HepG2 (cell line): Measurements from ENCODE around the gene ARMH4. TPM values are rescaled to one million over a fixed set of nuclear protein-coding genes. Genes with fewer than 3 reads are reported as not detected.

Experiments
- CCDC6 ChIP-seq: sonication (generic); formaldehyde crosslinking; IDR thresholded peaks from 2 replicates; pipeline ENCODE4 v1.8.1; 2022; ENCODE audit warnings: mild to moderate bottlenecking, missing genetic modification reagents, moderate library complexity
- CREM ChIP-seq, 2 experiments: sonication (generic) in 1 of 2; formaldehyde crosslinking in 1 of 2; IDR thresholded peaks; 2 replicates each; pipeline versions ENCODE4 v1.4.0 to v1.6.1; 2016 to 2020; ENCODE audit warnings: antibody characterized with exemption in 1 of 2, mild to moderate bottlenecking in 1 of 2, missing genetic modification reagents in 1 of 2
- FIP1L1 ChIP-seq: fragments of 200-400 bp; formaldehyde crosslinking; IDR thresholded peaks from 2 replicates; pipeline ENCODE4 v1.6.1; 2018; ENCODE audit warnings: low read depth, mild to moderate bottlenecking, low read length, moderate library complexity, borderline replicate concordance; ENCODE audit not compliant: insufficient read depth
- FOXK2 ChIP-seq: fragments of 450-650 bp; IDR thresholded peaks from 2 replicates; pipeline ENCODE4 v1.6.1; 2016
- HIVEP1 ChIP-seq: sonication (generic); formaldehyde crosslinking; IDR thresholded peaks from 2 replicates; pipeline ENCODE4 v1.4.0; 2020; ENCODE audit warnings: mild to moderate bottlenecking, missing genetic modification reagents
- IRX3 ChIP-seq: sonication (generic); formaldehyde crosslinking; IDR thresholded peaks from 2 replicates; pipeline ENCODE4 v1.8.1; 2023; ENCODE audit warnings: mild to moderate bottlenecking, low read depth, missing genetic modification reagents, borderline replicate concordance
- MYNN ChIP-seq: sonication (generic); formaldehyde crosslinking; IDR thresholded peaks from 2 replicates; pipeline ENCODE4 v1.4.0; 2020; ENCODE audit warnings: mild to moderate bottlenecking, low read depth, missing genetic modification reagents
- PAX8 ChIP-seq: sonication (generic); formaldehyde crosslinking; IDR thresholded peaks from 2 replicates; pipeline ENCODE4 v1.8.0; 2022; ENCODE audit warnings: mild to moderate bottlenecking, missing genetic modification reagents, borderline replicate concordance
- SOX6 ChIP-seq, 2 experiments: fragments of 450-650 bp in 1 of 2; sonication (generic) in 1 of 2; formaldehyde crosslinking in 1 of 2; IDR thresholded peaks; 2 replicates each; pipeline versions ENCODE4 v1.4.0 to v1.6.1; 2017 to 2020; ENCODE audit warnings: antibody characterized with exemption in 1 of 2, mild to moderate bottlenecking in 1 of 2, missing genetic modification reagents in 1 of 2
- ZBTB38 ChIP-seq: sonication (generic); formaldehyde crosslinking; IDR thresholded peaks from 2 replicates; pipeline ENCODE4 v1.5.1; 2020; ENCODE audit warnings: mild to moderate bottlenecking, missing genetic modification reagents
- ZFP36 ChIP-seq: fragments of 150-350 bp; IDR thresholded peaks from 2 replicates; pipeline ENCODE4 v1.6.1; 2018; ENCODE audit warnings: borderline replicate concordance, low read length, low read depth; ENCODE audit not compliant: partially characterized antibody
- ZNF10 ChIP-seq: sonication (generic); formaldehyde crosslinking; IDR thresholded peaks from 2 replicates; pipeline ENCODE4 v1.4.0; 2020; ENCODE audit warnings: mild to moderate bottlenecking, low read depth, missing genetic modification reagents, borderline replicate concordance
- ZNF260 ChIP-seq: sonication (generic); formaldehyde crosslinking; IDR thresholded peaks from 2 replicates; pipeline ENCODE4 v1.4.0; 2020; ENCODE audit warnings: missing genetic modification reagents, low read depth, mild to moderate bottlenecking, borderline replicate concordance
- polyA plus RNA-seq, 8 experiments: library from polyadenylated mRNA; depleted of rRNA in 3 of 8; stranded (reverse) in 7 of 8; unstranded in 1 of 8; fragments of >200 nt; fragmentation: Illumina TruSeq in 4 of 8; extraction: Trizol in 4 of 8; gene quantifications; 2 replicates each; pipeline versions ENCODE4 v1.2.1 to v1.2.3, GENCODE V29; 2011 to 2016; ENCODE audit warnings: low read depth in 4 of 8, missing spikeins in 1 of 8, mixed read lengths in 1 of 8; ENCODE audit not compliant: insufficient read depth in 1 of 8
- total RNA-seq, 5 experiments: library from RNA; depleted of rRNA; stranded (reverse); fragments of >200 nt; fragmentation: Illumina TruSeq; extraction: Trizol; gene quantifications; 2 replicates each; pipeline ENCODE4 v1.2.3, GENCODE V29; 2016; ENCODE audit warnings: low read depth in 1 of 5
- TF ChIP-seq, protein P1 (sequence below): sonication (generic); formaldehyde crosslinking; IDR thresholded peaks from 2 replicates; pipeline ENCODE4 v1.4.0; 2020; ENCODE audit warnings: missing genetic modification reagents
- TF ChIP-seq, protein P2 (sequence below): sonication (generic); formaldehyde crosslinking; IDR thresholded peaks from 2 replicates; pipeline ENCODE4 v1.4.0; 2020; ENCODE audit warnings: missing genetic modification reagents, mild to moderate bottlenecking, borderline replicate concordance
- TF ChIP-seq, protein P3 (sequence below): sonication (generic); formaldehyde crosslinking; IDR thresholded peaks from 2 replicates; pipeline ENCODE4 v1.4.0; 2020; ENCODE audit warnings: mild to moderate bottlenecking, low read depth, missing genetic modification reagents
- TF ChIP-seq, protein P4 (sequence below): sonication (generic); formaldehyde crosslinking; IDR thresholded peaks from 2 replicates; pipeline ENCODE4 v1.5.0; 2020; ENCODE audit warnings: mild to moderate bottlenecking, missing genetic modification reagents, moderate library complexity
- TF ChIP-seq, protein P5 (sequence below): sonication (generic); formaldehyde crosslinking; IDR thresholded peaks from 2 replicates; pipeline ENCODE4 v1.8.1; 2023; ENCODE audit warnings: missing genetic modification reagents, inconsistent platforms, borderline replicate concordance

Gene ARMH4
- total and polyA plus RNA-seq, 2 of the 13 experiments (the other 11 are each of a cell fraction or from before 2014, with no cell fraction given) = 0.02 to 0.18 TPM

DNA sequence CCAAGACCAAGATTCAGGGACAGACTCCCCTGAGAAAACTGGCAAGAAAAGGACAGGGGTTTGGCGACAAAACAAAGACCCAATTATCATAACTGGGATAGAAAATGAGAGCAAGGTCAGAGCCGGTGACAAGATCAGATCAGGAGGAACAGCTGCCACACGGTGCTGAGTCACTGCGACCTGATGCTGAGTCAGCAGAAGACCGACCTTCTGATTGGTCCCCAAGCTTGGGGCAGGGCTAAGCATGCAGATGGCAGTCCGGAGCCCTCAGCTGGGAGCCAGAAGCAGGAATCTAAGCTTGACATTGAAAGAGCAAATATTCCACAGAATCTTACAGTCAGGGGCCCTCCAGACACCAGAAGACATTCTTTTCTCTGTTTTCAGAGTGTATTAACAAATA lies 19.1 kb upstream of the ARMH4 start (continued):
- TF ChIP-seq, protein P1, sequence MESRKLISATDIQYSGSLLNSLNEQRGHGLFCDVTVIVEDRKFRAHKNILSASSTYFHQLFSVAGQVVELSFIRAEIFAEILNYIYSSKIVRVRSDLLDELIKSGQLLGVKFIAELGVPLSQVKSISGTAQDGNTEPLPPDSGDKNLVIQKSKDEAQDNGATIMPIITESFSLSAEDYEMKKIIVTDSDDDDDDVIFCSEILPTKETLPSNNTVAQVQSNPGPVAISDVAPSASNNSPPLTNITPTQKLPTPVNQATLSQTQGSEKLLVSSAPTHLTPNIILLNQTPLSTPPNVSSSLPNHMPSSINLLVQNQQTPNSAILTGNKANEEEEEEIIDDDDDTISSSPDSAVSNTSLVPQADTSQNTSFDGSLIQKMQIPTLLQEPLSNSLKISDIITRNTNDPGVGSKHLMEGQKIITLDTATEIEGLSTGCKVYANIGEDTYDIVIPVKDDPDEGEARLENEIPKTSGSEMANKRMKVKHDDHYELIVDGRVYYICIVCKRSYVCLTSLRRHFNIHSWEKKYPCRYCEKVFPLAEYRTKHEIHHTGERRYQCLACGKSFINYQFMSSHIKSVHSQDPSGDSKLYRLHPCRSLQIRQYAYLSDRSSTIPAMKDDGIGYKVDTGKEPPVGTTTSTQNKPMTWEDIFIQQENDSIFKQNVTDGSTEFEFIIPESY (CRISPR knock-in tag) = no peak
- TF ChIP-seq ZFP36 (no peak), FIP1L1 (no peak), PAX8 (CRISPR knock-in tag) (no peak), IRX3 (no peak), ZNF10 (CRISPR knock-in tag) (no peak), ZBTB38 (CRISPR knock-in tag) (no peak), CCDC6 (CRISPR knock-in tag) (no peak), HIVEP1 (CRISPR knock-in tag) (no peak), FOXK2 (no peak), SOX6 (IDR thresholded peaks at IDR 0.05) (no peak), SOX6 (CRISPR knock-in tag; IDR thresholded peaks at IDR 0.05) (no peak; the same call in 1 of the 2 replicates), MYNN (CRISPR knock-in tag) (no peak), CREM (IDR thresholded peaks at IDR 0.05) (no peak), CREM (CRISPR knock-in tag; IDR thresholded peaks at IDR 0.05) (no peak), ZNF260 (CRISPR knock-in tag) (no peak)
- TF ChIP-seq, protein P2, sequence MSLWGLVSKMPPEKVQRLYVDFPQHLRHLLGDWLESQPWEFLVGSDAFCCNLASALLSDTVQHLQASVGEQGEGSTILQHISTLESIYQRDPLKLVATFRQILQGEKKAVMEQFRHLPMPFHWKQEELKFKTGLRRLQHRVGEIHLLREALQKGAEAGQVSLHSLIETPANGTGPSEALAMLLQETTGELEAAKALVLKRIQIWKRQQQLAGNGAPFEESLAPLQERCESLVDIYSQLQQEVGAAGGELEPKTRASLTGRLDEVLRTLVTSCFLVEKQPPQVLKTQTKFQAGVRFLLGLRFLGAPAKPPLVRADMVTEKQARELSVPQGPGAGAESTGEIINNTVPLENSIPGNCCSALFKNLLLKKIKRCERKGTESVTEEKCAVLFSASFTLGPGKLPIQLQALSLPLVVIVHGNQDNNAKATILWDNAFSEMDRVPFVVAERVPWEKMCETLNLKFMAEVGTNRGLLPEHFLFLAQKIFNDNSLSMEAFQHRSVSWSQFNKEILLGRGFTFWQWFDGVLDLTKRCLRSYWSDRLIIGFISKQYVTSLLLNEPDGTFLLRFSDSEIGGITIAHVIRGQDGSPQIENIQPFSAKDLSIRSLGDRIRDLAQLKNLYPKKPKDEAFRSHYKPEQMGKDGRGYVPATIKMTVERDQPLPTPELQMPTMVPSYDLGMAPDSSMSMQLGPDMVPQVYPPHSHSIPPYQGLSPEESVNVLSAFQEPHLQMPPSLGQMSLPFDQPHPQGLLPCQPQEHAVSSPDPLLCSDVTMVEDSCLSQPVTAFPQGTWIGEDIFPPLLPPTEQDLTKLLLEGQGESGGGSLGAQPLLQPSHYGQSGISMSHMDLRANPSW = no peak
- TF ChIP-seq, protein P3, sequence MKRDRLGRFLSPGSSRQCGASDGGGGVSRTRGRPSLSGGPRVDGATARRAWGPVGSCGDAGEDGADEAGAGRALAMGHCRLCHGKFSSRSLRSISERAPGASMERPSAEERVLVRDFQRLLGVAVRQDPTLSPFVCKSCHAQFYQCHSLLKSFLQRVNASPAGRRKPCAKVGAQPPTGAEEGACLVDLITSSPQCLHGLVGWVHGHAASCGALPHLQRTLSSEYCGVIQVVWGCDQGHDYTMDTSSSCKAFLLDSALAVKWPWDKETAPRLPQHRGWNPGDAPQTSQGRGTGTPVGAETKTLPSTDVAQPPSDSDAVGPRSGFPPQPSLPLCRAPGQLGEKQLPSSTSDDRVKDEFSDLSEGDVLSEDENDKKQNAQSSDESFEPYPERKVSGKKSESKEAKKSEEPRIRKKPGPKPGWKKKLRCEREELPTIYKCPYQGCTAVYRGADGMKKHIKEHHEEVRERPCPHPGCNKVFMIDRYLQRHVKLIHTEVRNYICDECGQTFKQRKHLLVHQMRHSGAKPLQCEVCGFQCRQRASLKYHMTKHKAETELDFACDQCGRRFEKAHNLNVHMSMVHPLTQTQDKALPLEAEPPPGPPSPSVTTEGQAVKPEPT (CRISPR knock-in tag) = no peak
- TF ChIP-seq, protein P4, sequence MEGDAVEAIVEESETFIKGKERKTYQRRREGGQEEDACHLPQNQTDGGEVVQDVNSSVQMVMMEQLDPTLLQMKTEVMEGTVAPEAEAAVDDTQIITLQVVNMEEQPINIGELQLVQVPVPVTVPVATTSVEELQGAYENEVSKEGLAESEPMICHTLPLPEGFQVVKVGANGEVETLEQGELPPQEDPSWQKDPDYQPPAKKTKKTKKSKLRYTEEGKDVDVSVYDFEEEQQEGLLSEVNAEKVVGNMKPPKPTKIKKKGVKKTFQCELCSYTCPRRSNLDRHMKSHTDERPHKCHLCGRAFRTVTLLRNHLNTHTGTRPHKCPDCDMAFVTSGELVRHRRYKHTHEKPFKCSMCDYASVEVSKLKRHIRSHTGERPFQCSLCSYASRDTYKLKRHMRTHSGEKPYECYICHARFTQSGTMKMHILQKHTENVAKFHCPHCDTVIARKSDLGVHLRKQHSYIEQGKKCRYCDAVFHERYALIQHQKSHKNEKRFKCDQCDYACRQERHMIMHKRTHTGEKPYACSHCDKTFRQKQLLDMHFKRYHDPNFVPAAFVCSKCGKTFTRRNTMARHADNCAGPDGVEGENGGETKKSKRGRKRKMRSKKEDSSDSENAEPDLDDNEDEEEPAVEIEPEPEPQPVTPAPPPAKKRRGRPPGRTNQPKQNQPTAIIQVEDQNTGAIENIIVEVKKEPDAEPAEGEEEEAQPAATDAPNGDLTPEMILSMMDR (CRISPR knock-in tag) = no peak
- TF ChIP-seq, protein P5, sequence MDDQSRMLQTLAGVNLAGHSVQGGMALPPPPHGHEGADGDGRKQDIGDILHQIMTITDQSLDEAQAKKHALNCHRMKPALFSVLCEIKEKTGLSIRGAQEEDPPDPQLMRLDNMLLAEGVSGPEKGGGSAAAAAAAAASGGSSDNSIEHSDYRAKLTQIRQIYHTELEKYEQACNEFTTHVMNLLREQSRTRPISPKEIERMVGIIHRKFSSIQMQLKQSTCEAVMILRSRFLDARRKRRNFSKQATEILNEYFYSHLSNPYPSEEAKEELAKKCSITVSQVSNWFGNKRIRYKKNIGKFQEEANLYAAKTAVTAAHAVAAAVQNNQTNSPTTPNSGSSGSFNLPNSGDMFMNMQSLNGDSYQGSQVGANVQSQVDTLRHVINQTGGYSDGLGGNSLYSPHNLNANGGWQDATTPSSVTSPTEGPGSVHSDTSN (CRISPR knock-in tag) = no peak
